GM23338 (cell line): ENCODE measurements around the gene PLXNA2. TPM values are rescaled to one million over a fixed set of nuclear protein-coding genes. Genes with fewer than 3 reads are reported as not detected.

Experiments
- ATAC-seq: fragments of 200-7000 bp; cut with Tn5 transposase; 3 replicates; pipeline ENCODE4 v1.9.1; 2020
- DNase-seq: peaks from one replicate; pipeline ENCODE4 v3.0.0-alpha.2; 2015; ENCODE audit warnings: low spot score
- H2AFZ ChIP-seq: fragments of 200-600 bp; sonication (generic); 2 replicates; pipeline ENCODE4 v1.8.0; 2016; ENCODE audit warnings: antibody characterized with exemption, mild to moderate bottlenecking, moderate library complexity
- H3F3A ChIP-seq: fragments of 200-600 bp; sonication (generic); replicated peaks from 2 replicates; pipeline ENCODE4 v1.8.0; 2017; ENCODE audit warnings: antibody characterized with exemption, mixed run types, low read depth
- H3K27ac ChIP-seq: fragments of 200-600 bp; sonication (generic); 2 replicates; pipeline ENCODE4 v1.6.1; 2016; ENCODE audit warnings: low read depth
- H3K27me3 ChIP-seq: fragments of 200-600 bp; sonication (generic); 2 replicates; pipeline ENCODE4 v1.8.0; 2016; ENCODE audit warnings: mild to moderate bottlenecking, mixed run types, moderate library complexity; ENCODE audit not compliant: insufficient read depth
- H3K36me3 ChIP-seq: fragments of 200-600 bp; sonication (generic); 2 replicates; pipeline ENCODE4 v1.8.0; 2016; ENCODE audit warnings: mild to moderate bottlenecking; ENCODE audit not compliant: insufficient read depth
- H3K4me1 ChIP-seq: fragments of 200-600 bp; sonication (generic); 2 replicates; pipeline ENCODE4 v1.8.0; 2016; ENCODE audit warnings: mild to moderate bottlenecking, moderate library complexity; ENCODE audit not compliant: insufficient read depth
- H3K4me2 ChIP-seq: fragments of 200-600 bp; sonication (generic); 2 replicates; pipeline ENCODE4 v1.7.1; 2017; ENCODE audit warnings: mixed run types
- H3K4me3 ChIP-seq: fragments of 200-600 bp; sonication (generic); 2 replicates; pipeline ENCODE4 v1.6.1; 2016; ENCODE audit warnings: mixed run types
- H3K79me2 ChIP-seq: fragments of 200-600 bp; sonication (generic); replicated peaks from 2 replicates; pipeline ENCODE4 v1.8.0; 2017; ENCODE audit warnings: mild to moderate bottlenecking; ENCODE audit not compliant: insufficient read depth
- H3K9me2 ChIP-seq: fragments of 200-600 bp; sonication (generic); 2 replicates; pipeline ENCODE4 v1.8.0; 2017; ENCODE audit not compliant: insufficient read depth
- H4K20me1 ChIP-seq: fragments of 200-600 bp; sonication (generic); replicated peaks from 2 replicates; pipeline ENCODE4 v1.8.0; 2017; ENCODE audit warnings: mild to moderate bottlenecking; ENCODE audit not compliant: insufficient read depth
- H3K27ac Mint-ChIP-seq: 2 replicates; pipeline ENCODE4 v1.8.0; 2020; ENCODE audit warnings: inconsistent platforms, mild to moderate bottlenecking, moderate library complexity, mixed read lengths
- H3K27me3 Mint-ChIP-seq: 3 replicates; pipeline ENCODE4 v1.8.0; 2022; ENCODE audit warnings: low read depth, mild to moderate bottlenecking, moderate library complexity, mixed read lengths, inconsistent platforms; ENCODE audit not compliant: insufficient read depth, poor library complexity
- H3K36me3 Mint-ChIP-seq: 3 replicates; pipeline ENCODE4 v1.8.0; 2021; ENCODE audit warnings: low read depth, mild to moderate bottlenecking, inconsistent platforms, moderate library complexity, mixed read lengths
- H3K4me1 Mint-ChIP-seq: 3 replicates; pipeline ENCODE4 v1.8.0; 2020; ENCODE audit warnings: mild to moderate bottlenecking, inconsistent platforms, mixed read lengths
- H3K4me3 Mint-ChIP-seq: 3 replicates; pipeline ENCODE4 v1.8.0; 2021; ENCODE audit warnings: moderate library complexity, mild to moderate bottlenecking, inconsistent platforms, mixed read lengths
- H3K9me3 Mint-ChIP-seq: 3 replicates; pipeline ENCODE4 v1.8.0; 2020; ENCODE audit warnings: moderate library complexity, mild to moderate bottlenecking, inconsistent platforms, mixed read lengths
- CREB1 ChIP-seq: fragments of 250-450 bp; sonication (Bioruptor Pico); IDR thresholded peaks from 2 replicates; pipeline ENCODE4 v1.5.0; 2020; ENCODE audit warnings: low read depth, mild to moderate bottlenecking, moderate library complexity
- ETS1 ChIP-seq: IDR thresholded peaks from 2 replicates; pipeline ENCODE4 v1.6.1; 2016; ENCODE audit warnings: antibody characterized with exemption
- EZH2phosphoT487 ChIP-seq: fragments of 200-600 bp; sonication (generic); IDR thresholded peaks from one replicate; pipeline ENCODE4 v1.8.1; 2018; ENCODE audit warnings: antibody characterized with exemption; ENCODE audit not compliant: unreplicated experiment
- JUNB ChIP-seq: IDR thresholded peaks from one replicate; pipeline ENCODE4 v1.6.1; 2016; ENCODE audit warnings: antibody characterized with exemption; ENCODE audit not compliant: unreplicated experiment
- NANOG ChIP-seq: IDR thresholded peaks from 2 replicates; pipeline ENCODE4 v1.6.1; 2016; ENCODE audit warnings: antibody characterized with exemption, borderline replicate concordance
- POLR2AphosphoS5 ChIP-seq: IDR thresholded peaks from 2 replicates; pipeline ENCODE4 v1.6.1; 2016; ENCODE audit warnings: antibody characterized with exemption, low read depth
- REST ChIP-seq: IDR thresholded peaks from one replicate; pipeline ENCODE4 v1.6.1; 2018; ENCODE audit warnings: antibody characterized with exemption; ENCODE audit not compliant: unreplicated experiment
- ZNF114 ChIP-seq: fragments of 250-450 bp; sonication (Bioruptor Pico); IDR thresholded peaks from 2 replicates; pipeline ENCODE4 v1.5.0; 2020; ENCODE audit warnings: mild to moderate bottlenecking, moderate library complexity
- ZNF462 ChIP-seq: fragments of 250-450 bp; sonication (Bioruptor Pico); IDR thresholded peaks from 2 replicates; pipeline ENCODE4 v1.5.0; 2020; ENCODE audit warnings: mild to moderate bottlenecking, moderate library complexity
- polyA plus RNA-seq: library from polyadenylated mRNA; unstranded; fragments of >200 nt; fragmentation: Nextera tagmentation; extraction: Ambion mirVana; gene quantifications from 2 replicates; pipeline ENCODE4 v1.2.1, GENCODE V29; 2016
- total RNA-seq: library from RNA; depleted of rRNA; stranded (reverse); fragments of >200 nt; shearing (Covaris generic); gene quantifications from 2 replicates; pipeline ENCODE4 v1.2.3, GENCODE V29; 2014
- TF ChIP-seq, protein P1 (sequence below), 2 experiments: fragments of 200-600 bp in 1 of 2; sonication (generic) in 1 of 2; conservative IDR thresholded peaks; 2 replicates each; pipeline versions ENCODE4 v1.5.1 to v1.6.1; 2016 to 2017; ENCODE audit warnings: antibody characterized with exemption in 2 of 2, low read depth in 2 of 2, mild to moderate bottlenecking in 2 of 2, moderate library complexity in 1 of 2

The PLXNA2 gene
- total and polyA plus RNA-seq, 2 experiments from 2014 or later, result 0.40 to 1.8 TPM

DNA sequence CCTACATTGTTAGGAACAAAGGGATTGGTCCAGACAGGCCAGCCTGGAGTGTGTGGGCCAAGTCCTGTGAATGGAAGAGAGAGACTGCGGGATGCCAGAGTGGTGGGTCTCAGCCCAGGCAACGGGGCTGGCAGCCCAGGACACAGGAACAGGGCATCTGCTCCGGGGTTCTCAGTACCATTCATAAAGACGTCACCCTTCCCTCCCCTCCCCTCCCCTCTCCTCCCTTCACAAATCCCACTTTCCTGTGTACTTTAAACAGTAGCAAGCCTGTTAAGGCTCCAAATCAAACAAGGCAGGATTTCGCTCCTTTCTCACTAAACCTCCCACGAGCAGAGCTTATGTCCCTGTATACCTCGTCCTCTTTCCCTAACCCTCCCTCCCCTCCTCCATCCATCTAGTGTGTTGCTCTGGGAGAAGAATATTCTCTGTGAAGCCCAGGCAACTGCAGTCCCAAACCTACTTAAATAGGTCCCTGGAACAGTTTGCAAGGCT is 4.2 kb upstream of the PLXNA2 start (continued):
- TF ChIP-seq NANOG, result no peak
- no peak for TF ChIP-seq ETS1
- TF ChIP-seq, protein P1, sequence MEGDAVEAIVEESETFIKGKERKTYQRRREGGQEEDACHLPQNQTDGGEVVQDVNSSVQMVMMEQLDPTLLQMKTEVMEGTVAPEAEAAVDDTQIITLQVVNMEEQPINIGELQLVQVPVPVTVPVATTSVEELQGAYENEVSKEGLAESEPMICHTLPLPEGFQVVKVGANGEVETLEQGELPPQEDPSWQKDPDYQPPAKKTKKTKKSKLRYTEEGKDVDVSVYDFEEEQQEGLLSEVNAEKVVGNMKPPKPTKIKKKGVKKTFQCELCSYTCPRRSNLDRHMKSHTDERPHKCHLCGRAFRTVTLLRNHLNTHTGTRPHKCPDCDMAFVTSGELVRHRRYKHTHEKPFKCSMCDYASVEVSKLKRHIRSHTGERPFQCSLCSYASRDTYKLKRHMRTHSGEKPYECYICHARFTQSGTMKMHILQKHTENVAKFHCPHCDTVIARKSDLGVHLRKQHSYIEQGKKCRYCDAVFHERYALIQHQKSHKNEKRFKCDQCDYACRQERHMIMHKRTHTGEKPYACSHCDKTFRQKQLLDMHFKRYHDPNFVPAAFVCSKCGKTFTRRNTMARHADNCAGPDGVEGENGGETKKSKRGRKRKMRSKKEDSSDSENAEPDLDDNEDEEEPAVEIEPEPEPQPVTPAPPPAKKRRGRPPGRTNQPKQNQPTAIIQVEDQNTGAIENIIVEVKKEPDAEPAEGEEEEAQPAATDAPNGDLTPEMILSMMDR (conservative IDR thresholded peaks at IDR 0.05; ENCODE audit: low read depth in 2 of 2), result no peak
- no peak for TF ChIP-seq EZH2phosphoT487
- no peak for TF ChIP-seq POLR2AphosphoS5
- TF ChIP-seq REST, result no peak

DNA sequence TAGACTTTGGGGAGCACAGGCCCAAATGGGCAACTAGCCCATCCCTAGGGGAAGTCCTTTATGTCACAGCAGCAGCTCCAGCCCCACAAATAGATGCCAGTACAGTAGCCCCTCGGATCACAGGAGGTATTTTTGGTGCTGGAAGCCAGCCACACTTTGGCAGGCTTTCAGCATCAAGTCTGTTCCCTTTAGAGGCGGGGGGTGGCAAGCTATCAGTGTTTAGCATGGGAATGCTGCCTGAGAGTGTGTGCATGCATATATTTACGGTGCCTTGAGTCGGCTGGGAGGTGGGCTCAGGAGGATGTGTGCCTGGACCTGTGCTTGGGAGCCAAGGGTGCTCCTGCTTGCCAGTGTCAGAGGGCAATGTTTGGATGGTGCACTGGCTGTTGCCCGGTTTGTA is 3.5 kb upstream of the PLXNA2 start:
- H3K79me2 ChIP-seq, result no peaks in the 10 kb centered on the region
- ATAC-seq (no peak), DNase-seq (no peak)
- Mint-ChIP-seq H3K27ac (no peak overlapping the region), H3K4me3 (no peak overlapping the region), H3K9me3 (no peaks in the 10 kb centered on the region), H3K27me3 (peaks cover 12% of the 10 kb centered on the region), H3K4me1 (peaks cover 20% of the 10 kb centered on the region), H3K36me3 (no peaks in the 10 kb centered on the region)
- H2AFZ ChIP-seq, result no peak overlapping the region
- peaks cover 11% of the 10 kb centered on the region; the same call in 1 of the 2 replicates for H3K4me1 ChIP-seq
- TF ChIP-seq POLR2AphosphoS5 (no peak), ZNF114 (CRISPR knock-in tag) (no peak), ZNF462 (CRISPR knock-in tag) (no peak), EZH2phosphoT487 (no peak), CREB1 (CRISPR knock-in tag) (no peak), JUNB (no peak)
- no peaks in the 10 kb centered on the region for H3F3A ChIP-seq
- no peak overlapping the region for H3K4me2 ChIP-seq
- 0 out of 2 replicates have a peak, but pooled peaks cover 1% of the 10 kb centered on the region for H4K20me1 ChIP-seq
- peaks cover 36% of the 10 kb centered on the region for H3K27me3 ChIP-seq
- H3K36me3 ChIP-seq, result no peaks in the 10 kb centered on the region
- no peak overlapping the region for H3K27ac ChIP-seq
- H3K9me2 ChIP-seq, result no peaks in the 10 kb centered on the region
- H3K4me3 ChIP-seq, result no peak overlapping the region
